Right ventricle myocardium superior (tissue), 1 donor: ENCODE data around the gene TWSG1. TPM values are rescaled to one million over a fixed set of nuclear protein-coding genes. Genes with fewer than 3 reads are reported as not detected.
"Not testable (repeated sequence)": the region's sequence is repeated elsewhere in the genome, so short reads cannot be mapped to it uniquely, and the experiment has no call there.

ENCODE experiments used
- ATAC-seq: fragments of 200-7000 bp; cut with Tn5 transposase; one replicate; pipeline ENCODE4 v1.9.1; 2020; ENCODE audit warnings: mild to moderate bottlenecking; ENCODE audit not compliant: poor library complexity
- DNase-seq: peaks from one replicate; pipeline ENCODE4 v3.0.0-alpha.2; 2020
- intact Hi-C: fragments of 100-400 bp; cut with DNase I; formaldehyde crosslinking; loops from one replicate; pipeline ENCODE4 v1.11.2; 2022
- total RNA-seq: library from RNA; stranded (reverse); fragmentation: NEBNext Ultra II Directional; extraction: Animal tissue kit (Norgen Biotek cat#: 25700); gene quantifications from one replicate; pipeline ENCODE4 v1.2.1, GENCODE V29; 2021
- donor health status: DM: no; HTN: yes; CAD: no; lungs with severe emphysema.

TWSG1 gene
- total RNA-seq, 1 donor from 2014 or later, result 8.6 TPM

DNA sequence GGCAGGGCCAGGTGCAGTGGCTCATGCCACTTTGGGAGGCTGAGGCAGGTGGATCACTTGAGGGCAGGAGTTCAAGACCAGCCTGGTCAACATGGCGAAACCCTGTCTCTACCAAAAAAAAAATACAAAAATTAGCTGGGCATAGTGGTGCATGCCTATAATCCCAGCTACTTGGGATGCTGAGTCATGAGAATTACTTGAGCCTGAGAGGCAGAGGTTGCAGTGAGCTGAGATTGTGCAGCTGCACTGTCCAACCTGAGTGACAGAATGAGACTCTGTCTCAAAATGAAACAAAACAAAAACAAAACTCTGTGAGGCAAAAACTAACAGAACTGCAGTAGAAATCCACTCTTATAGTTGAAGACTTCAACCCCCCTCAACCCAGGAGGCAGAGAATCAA lies 38.7 kb downstream of the TWSG1 start:
- ATAC-seq, DNase-seq, intact Hi-C loops: not testable (repeated sequence)

DNA sequence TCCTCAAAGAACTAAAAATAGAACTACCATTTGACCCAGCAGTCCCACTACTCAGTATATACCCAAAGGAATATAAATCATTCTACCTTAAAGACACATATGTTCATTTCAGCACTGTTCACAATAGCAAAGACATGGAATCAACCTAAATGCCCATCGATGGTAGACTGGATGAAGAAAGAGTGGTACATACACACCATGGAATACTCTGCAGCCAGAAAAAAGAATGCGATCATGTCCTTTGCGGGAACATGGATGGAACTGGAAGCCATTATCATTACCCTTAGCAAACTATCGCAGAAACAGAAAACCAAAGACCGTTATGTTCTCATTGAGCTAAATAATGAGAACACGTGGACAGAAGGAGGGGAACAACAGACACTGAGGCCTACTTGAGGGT lies 44.5 kb downstream of the TWSG1 start:
- intact Hi-C loops, result no loop called here
- DNase-seq (no peak), ATAC-seq (no peak)

DNA sequence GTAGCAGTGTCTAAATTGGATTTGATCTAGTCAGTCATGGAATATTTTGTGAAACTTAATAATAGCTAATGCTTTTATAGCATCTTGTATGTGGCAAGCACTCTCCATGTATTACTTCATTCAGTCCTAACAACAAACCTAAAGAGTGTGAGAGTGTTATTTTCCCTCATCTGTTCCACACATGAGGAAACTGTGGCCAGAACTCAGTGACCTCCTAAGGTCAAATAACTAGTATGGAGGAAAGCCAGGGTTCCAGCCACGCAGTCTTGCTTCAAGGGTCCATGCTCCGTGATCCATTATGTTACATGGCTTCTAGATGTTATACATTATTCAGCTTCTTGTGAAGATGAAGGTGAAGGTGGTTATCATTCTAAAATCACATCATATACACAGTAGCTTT lies 45.5 kb downstream of the TWSG1 start:
- intact Hi-C loops, result no loop called here
- ATAC-seq (no peak), DNase-seq (no peak)

DNA sequence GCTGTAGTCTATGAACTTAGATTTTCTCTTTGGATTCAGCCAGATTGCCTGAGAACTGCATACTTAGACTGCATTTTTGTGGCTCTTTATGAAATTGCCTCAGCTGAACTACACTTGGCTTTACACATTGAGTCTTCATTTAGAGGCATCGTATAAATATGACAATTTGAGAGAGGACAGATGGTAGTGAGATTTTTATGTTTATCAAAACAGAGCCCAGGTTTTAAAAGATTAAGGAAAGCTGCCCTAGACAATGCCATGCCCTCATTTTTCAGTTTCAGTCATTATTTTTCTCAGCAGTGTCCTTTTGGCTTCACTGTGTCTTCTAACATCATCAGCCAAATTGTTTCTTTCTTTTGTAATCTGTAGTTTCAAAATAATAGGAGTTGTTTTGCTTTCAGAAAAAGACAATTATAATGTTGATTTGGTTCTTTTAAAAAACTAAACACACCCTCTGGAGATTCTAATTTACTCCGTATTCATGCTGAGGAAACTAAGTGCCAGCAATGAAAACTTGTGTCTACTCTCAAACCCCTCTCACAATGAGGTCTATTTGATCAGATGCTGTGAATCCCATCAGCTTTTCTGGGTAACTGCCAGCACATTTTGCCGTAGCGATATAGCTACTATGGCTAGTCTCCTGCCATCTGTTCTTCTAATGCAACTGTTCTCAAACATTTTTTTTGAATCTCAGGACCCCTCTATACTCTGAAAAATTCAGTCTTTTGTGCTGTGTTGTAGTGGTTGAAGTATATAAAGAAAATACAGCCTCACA lies 46.2 kb downstream of the TWSG1 start:
- no peak for DNase-seq
- no peak for ATAC-seq
- intact Hi-C loops, result no loop called here

DNA sequence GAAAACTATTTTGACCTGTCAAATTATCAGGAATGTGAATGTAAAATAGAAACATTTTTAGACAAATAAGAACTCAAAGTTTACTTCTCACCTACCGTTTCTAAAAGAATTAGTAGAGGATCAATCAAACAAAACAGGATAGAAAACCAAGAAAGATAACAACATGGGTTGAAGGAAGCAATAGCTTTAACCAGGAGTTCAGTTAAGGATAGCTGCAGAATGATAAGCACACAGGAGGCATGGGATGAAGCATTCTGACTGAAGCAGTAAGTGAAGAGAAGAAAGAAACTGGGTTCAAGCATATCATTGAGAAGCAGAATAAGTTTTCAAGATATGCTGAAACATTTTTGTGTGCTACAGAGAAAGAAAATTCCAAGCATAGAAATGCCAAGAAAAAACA lies 52.3 kb downstream of the TWSG1 start:
- no peak for DNase-seq
- ATAC-seq, result no peak
- intact Hi-C loops, result no loop called here

DNA sequence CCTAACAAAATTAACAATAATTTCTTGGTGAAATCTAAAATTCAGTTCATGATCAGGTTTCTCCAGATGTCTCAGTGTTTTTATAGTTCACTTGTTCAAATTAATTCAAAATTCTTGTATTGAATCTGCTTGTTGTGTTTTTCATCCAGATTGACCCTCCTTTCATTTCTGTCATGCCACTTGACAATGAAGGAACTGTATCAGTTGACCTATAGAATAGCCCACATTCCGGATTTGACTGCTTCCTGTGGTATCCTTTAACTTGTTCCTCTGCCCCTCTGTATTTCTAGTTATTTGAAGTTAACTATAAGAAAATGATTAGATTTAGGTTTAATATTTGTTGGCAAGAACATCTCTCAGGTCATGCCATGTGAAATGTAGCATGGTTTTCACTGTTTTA lies 53.3 kb downstream of the TWSG1 start:
- DNase-seq (no peak), ATAC-seq (no peak)
- intact Hi-C loops, result no loop called here

DNA sequence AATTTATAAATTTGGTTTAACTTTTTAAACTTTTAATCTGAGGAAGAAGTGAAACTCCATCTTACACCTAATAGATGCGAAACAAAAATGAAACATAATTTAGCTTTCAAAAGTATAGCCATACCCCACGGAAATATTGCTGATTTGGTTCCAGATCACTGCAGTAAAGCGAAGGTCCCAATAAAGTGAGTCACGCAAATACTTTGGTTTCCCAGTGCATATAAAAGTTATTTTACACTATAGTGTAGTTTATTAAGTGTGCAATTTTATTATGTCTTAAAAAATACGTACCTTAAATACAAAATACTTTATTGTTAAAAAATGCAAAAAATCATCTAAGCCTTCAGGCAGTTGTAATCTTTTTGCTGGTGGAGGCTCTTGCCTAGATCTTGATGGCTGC lies 55.1 kb downstream of the TWSG1 start:
- intact Hi-C loops, result no loop called here
- no peak for ATAC-seq
- DNase-seq, result no peak

DNA sequence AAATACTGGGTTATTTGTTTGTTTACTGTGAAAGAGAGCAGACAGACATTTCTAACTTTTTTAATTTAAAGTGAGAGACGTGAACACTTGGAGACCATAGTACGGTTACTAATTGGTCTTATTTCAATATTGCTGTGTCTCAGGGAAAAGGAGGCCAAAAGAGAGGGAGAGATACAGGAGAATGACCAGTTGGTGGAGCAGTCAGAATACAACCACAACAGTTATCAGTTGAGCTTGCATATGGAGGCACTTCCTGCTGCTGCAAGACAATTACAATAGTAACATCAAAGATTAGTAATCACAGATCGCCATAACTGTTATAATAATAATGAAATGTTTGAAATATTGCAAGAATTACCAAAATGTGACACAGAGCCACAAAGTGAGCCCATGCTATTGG lies 58.2 kb downstream of the TWSG1 start:
- intact Hi-C loops, result no loop called here
- ATAC-seq (no peak), DNase-seq (no peak)

DNA sequence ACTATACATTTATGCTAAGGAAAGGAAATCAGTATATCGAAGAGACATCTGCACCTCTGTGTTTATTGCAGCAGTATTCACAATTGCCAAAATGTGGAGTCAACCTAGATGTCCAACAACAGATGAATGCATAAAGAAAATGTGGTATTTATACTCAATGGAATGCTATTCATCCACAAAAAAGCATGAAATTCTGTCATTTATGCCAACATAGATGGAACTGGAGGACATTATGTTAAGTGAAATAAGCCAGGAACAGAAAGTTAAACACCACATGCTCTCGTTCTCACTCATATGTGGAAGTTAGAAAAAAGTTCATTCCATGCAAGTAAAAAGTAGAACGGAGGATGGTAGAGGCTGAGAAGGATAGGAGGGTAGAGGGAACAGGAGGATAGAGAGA lies 59.5 kb downstream of the TWSG1 start:
- intact Hi-C loops, result no loop called here
- ATAC-seq, result no peak

DNA sequence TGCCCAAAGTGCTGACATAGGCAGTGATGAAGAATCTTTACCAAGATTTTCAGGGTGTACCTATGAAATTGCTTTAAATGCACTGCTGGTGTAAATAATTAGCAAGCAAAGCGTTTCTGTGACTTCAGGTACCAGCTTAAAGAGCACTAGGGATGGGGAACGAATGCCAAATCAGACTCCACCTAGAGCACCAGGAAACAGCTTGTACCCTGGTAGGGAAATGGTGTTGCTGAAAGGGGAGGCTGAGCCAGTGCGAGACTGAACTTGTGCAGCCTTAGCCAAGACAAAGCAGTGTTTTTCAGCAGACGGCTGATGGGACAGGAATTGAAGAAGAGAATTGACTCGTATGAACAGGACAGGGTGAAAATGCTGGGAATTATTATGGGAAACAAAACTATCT lies 65.6 kb downstream of the TWSG1 start:
- DNase-seq (no peak), ATAC-seq (no peak)
- intact Hi-C loops, result no loop called here

More for the DNA sequence above, 59.5 kb downstream of the TWSG1 start:
- DNase-seq, result no peak

DNA sequence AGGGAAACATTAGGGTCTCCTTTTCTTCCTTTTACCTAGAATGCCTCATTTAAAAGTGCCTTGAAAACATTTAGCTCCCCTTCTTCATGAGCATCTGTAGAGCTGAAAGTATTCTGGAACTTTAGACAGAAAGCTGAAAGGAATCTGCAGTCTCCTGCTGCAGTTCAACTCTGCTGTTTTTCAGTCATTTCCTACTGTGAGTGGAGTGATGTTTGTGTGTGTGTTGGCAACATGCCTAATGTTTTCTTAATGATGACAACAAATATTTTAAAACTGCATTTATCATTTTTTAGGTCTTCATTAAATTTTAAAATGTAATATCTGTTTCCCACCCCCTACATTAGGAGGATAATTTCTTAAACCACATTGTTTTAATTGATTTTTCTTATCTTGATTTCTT lies 66.6 kb downstream of the TWSG1 start:
- intact Hi-C loops, result no loop called here
- DNase-seq (no peak), ATAC-seq (no peak)

DNA sequence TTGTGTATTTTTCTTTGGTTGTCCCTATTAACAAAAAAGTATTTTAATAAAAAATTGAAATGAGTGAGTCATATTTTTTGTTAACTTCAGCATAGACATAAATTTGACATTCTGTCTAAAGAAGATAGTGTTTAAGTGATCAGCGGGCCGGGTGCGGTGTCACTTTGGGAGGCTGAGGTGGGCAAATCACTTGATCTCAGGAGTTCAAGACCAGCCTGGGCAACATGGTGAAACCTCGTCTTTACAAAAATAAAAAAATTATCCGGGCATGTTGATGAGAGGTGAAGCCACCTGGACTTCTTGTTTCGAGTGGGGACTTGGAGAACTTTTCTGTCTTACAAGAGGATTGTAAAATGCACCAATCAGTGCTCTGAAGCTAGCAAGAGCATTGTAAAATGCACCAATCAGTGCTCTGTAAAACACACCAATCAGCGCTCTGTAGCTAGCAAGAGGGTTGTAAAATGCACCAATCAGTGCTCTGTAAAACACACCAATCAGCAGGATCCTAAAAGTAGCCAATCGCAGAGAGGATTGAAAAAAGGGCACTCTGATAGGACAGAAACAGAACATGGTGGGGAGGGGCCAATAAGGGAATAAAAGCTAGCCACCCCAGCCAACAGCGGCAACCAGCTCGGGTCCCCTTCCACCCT lies 67.9 kb downstream of the TWSG1 start:
- DNase-seq, ATAC-seq, intact Hi-C loops: not testable (repeated sequence)

DNA sequence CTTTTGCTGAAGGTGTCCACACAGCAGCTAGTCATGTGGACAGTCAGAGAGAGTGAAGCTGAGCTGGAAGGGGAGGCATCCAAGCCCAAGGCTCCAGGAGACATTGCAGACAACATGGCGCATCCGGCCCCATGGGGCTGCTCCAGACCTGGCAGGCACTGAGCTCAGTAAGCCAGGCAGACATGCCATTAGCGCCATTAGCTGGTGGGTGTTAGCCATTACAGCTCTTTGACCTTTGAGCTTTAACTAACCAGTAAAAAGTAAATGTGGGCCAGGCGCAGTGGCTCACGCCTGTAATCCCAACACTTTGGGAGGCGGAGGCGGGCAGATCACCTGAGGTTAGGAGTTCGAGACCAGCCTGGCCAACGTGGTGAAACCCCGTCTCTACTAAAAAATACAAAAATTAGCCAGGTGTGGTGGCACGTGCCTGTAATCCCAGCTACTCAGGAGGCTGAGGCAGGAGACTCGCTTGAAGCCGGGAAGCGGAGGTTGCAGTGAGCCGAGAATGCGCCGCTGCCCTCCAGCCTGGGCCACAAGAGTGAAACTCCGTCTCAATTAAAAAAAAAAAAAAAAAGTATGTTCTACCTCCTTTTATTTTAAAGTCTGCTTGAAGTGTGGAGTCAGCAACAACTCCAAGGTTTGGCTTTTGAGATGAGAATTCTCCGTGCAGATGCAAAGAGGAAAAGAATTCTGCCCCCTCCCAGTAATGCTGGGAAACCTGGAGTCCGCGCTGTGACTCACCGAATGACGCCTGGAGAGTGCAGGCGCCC lies 69.4 kb downstream of the TWSG1 start:
- DNase-seq (peak; percentile 63), ATAC-seq (no peak)
- intact Hi-C loops, result no loop called here

DNA sequence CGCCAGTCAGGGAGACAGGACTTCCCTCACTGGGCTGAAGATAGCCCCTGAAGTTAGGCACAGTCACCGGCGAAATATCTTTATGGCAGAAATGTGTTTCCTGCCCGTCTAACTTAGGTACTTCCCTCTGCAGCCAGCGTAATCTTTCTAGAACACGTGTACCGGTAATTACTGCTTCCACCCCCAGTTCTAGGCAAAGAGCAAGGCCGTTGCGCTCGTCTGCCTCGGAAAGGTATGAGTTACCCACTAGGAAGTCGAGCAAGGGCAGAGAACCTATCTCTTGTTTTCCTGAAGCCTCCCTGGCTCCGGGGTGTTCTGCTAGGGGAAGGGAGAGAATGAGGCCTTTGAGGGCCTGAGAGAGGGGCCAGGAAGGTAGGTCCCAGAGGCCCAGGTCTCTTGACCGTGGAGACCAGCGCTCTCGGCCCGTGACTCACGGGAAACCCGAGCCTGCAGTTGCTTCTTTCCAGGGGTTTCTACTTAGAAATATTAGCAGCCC lies 70.0 kb downstream of the TWSG1 start:
- ATAC-seq, result no peak
- no peak for DNase-seq
- intact Hi-C loops, result no loop called here

DNA sequence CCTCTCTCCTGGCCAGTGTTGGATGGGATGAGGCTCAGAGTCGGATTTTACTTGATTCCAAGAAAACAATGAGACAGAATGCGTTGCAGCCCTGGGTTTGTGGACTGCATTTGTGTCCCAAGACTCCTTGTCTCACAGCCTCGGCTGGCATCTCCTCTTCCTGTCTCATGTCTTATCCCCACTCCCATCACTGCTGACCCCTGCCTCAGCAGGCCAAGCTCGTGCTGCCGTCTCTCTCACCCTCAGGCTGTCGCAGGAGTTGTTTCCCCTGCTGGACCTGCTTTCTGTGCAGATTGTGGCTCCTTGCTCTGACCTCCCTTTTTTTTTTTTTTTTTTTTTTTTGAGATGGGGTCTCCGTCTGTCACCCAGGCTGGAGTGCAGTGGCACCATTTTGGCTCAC lies 70.6 kb downstream of the TWSG1 start:
- DNase-seq, result no peak
- no peak for ATAC-seq
- intact Hi-C loops, result no loop called here

DNA sequence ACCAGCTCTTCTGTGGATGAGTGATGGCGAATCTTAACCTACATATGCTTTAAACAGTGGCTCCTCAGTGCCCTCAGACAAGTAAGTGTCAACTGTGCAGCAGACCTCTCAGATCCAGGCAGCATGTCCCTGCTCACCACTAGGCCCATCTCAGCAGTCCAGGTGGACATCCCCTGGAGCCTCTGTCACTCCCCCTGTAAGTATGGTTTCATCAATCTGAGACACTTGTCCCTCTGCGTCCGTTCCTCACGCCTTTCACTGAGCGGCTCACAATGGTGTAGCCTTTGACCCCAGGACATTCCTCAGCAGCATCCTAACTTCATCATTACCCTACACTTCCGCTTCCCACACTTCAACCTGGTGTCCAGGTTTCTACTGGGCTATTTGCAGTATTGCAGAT lies 71.4 kb downstream of the TWSG1 start:
- intact Hi-C loops, result no loop called here
- ATAC-seq (no peak), DNase-seq (no peak)

DNA sequence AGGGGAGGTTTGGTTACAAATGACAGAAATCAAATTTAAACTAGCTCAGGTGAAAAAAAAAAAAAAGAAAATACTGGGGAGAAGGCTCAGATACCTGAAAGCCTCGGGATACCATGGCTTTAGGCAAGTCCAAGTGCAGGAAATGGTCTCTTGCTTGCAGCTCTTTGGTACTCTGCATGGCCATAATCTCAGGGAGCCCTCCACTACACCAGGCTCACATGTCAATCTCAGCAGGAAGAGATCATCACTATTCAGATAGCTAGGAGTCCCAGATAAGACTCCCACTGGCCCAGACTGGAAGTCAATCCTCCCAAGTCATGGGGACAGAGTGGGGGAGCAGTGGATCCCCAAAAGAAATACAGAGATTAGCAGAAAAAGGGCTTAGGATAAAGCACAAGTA lies 75.9 kb downstream of the TWSG1 start:
- no peak for DNase-seq
- intact Hi-C loops, result no loop called here

DNA sequence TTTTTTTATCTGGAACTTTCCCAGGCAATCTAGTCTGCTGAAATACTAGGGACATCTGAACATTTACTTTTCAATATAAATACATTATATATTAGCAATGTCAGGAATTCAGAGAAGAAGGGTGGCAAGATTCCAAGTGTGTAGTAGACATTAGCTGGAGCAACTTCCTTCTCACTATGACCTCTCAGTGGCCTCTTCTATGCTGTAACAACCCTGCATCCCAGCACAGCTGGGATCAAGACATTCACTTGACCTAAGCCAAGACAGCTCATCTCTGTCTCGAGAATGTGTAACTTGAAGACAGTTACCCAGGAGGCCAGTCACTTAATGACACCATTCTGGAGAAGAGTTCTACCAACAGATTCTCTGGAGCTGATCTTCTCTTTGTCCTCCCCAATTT lies 79.0 kb downstream of the TWSG1 start:
- intact Hi-C loops, result no loop called here
- ATAC-seq (no peak), DNase-seq (no peak)

More for the DNA sequence above, 75.9 kb downstream of the TWSG1 start:
- ATAC-seq, result no peak

DNA sequence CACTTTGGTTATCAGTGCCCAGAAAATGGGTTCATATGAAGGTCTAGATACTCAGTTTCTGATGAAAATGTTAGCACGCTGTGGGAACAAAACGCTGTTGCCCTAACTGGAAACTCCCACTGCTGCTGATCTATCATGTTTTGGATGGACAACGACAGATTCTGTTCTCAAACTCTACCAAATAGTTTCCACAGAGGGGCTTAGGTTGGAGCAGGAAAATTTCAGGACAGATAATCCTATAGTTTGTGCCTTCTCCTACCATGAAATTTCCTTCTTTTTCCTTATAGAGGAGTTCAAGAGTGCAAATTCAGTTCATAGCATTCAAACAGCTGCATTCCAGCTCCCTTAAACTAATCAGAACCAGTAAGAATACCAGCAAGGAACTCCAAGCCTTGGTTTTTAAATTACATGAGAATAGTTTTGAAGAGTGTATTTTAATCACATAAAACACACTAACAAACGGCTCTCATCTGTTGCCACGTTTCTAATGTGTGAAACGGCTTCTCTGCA lies 82.0 kb downstream of the TWSG1 start:
- ATAC-seq (no peak), DNase-seq (no peak)
- intact Hi-C loops, result no loop called here
